Measurements from ENCODE around the gene MUC22.
"Not testable (repeated sequence)": the region's sequence is repeated elsewhere in the genome, so short reads cannot be mapped to it uniquely, and the experiment has no call there.

Gene MUC22

DNA sequence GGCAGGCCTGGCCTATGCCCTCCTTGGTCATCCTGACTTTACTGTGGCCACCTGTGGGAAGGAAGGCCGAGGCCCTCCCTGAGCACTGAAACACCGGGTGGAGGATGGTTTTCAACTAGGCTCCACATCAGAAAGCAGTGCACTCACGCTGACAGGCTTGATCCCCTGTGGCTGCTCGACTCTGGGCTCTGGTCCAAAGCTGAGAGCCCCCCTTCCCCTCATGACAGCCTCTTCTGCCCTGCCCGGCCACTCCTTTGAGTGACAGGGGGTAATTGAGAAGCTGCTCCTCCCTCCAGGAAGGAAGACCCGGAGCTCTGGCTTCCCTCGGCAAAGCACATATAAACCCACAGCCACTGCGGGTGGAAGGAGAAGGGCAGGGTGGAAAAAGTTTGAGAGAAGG, 43.6 kb downstream of the MUC22 start:
- TF ChIP-seq POLR2A (IDR thresholded peaks at IDR 0.05; ENCODE audit: low read depth, low read length) (no peak), POLR2AphosphoS5 (IDR thresholded peaks at IDR 0.05; ENCODE audit: low read depth, low read length) (no peak), TAF1 (IDR thresholded peaks at IDR 0.05; ENCODE audit: borderline replicate concordance, low read depth, low read length) (no peak)
- DNase-seq (ENCODE audit: insufficient read length): no peak
- no peak for FAIRE-seq

GRCh38 chr6:31055441-31055840, 45.2 kb downstream of the MUC22 start:
- DNase-seq (ENCODE audit: insufficient read length) (no peak), FAIRE-seq (no peak)
- TF ChIP-seq POLR2A (IDR thresholded peaks at IDR 0.05; ENCODE audit: low read depth, low read length): no peak
- no peak for TF ChIP-seq TAF1 (IDR thresholded peaks at IDR 0.05; ENCODE audit: borderline replicate concordance, low read depth, low read length)
- TF ChIP-seq POLR2AphosphoS5 (IDR thresholded peaks at IDR 0.05; ENCODE audit: low read depth, low read length): no peak

DNA sequence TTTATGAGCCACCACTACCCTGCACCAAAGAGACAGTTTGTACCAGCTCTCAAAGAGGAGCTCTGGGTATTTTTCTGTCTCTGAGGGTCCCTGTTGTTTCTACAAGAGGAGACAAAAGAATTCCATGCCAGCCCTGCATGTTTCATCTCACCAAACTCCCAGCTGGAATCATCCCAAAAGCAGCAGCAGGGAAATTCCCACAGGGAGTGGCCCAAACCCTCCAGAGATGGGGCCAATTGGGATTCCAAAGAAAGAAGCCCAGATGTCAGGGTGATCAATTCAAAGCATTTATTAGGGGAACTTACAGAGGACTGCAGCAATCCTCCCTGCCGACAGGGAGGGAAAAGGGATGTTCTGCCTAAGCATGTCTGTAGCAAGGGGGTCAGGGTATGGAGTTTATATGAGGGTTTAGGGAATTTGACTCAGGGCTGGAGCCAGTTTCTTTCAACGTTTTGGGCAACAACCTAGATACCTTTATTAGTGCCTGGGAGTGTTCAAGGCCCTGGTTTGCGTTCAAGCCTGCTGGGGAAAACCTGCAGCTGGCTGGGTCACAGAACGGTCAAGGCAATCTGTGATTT, 47.2 kb downstream of the MUC22 start:
- no peak for FAIRE-seq
- no peak for DNase-seq (ENCODE audit: insufficient read length)

DNA sequence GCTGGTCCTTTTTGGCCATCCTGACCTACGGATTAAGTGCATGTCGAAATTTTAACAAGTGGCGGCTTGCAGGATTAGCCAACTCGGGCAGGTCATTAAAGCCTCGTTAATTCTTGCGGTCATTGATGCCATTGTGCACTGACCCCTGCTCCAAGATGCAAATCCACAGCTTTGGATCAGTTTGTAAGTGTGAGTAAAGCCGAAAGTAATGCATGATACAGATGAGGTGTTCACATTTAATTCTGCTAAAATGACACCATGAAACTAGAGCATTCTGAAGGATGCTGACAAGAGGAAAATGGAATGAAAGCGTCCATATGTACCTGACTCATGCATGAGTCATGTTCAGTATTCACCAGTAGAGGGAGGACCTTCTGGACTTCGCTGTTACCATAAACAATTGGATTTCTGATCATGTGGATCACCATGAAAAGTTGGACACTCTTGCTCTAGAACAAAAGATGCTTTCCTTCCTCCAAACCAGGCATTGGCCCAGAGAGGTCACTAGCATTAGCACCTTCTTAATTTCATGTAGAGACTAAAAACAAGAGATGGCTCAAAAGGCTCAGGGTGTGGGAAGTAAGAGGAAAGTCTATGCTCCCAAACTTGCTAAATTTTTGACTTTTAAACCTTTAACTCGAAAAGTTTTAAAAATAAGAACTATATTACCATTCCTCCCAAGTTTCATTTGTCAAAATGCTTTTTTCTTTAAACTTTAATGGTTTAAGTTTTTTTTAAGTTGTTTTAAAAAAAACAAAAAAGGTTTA, 48.0 kb downstream of the MUC22 start:
- DNase-seq (ENCODE audit: insufficient read length) (no peak), FAIRE-seq (peak; percentile 54)
- TF ChIP-seq POLR2AphosphoS5 (IDR thresholded peaks at IDR 0.05; ENCODE audit: low read depth, low read length) (no peak), TAF1 (IDR thresholded peaks at IDR 0.05; ENCODE audit: borderline replicate concordance, low read depth, low read length) (no peak), POLR2A (IDR thresholded peaks at IDR 0.05; ENCODE audit: low read depth, low read length) (no peak)

More for the DNA sequence above, 47.2 kb downstream of the MUC22 start:
- no peak for TF ChIP-seq TAF1 (IDR thresholded peaks at IDR 0.05; ENCODE audit: borderline replicate concordance, low read depth, low read length)
- TF ChIP-seq POLR2A (IDR thresholded peaks at IDR 0.05; ENCODE audit: low read depth, low read length): no peak
- no peak for TF ChIP-seq POLR2AphosphoS5 (IDR thresholded peaks at IDR 0.05; ENCODE audit: low read depth, low read length)

- no peak for FAIRE-seq
- DNase-seq (ENCODE audit: insufficient read length): no peak
- no peak for TF ChIP-seq POLR2AphosphoS5 (IDR thresholded peaks at IDR 0.05; ENCODE audit: low read depth, low read length)
- TF ChIP-seq POLR2A (IDR thresholded peaks at IDR 0.05; ENCODE audit: low read depth, low read length): no peak
- no peak for TF ChIP-seq TAF1 (IDR thresholded peaks at IDR 0.05; ENCODE audit: borderline replicate concordance, low read depth, low read length)
Measured at GRCh38 chr6:31060145-31060544, 49.9 kb downstream of the MUC22 start.

DNA sequence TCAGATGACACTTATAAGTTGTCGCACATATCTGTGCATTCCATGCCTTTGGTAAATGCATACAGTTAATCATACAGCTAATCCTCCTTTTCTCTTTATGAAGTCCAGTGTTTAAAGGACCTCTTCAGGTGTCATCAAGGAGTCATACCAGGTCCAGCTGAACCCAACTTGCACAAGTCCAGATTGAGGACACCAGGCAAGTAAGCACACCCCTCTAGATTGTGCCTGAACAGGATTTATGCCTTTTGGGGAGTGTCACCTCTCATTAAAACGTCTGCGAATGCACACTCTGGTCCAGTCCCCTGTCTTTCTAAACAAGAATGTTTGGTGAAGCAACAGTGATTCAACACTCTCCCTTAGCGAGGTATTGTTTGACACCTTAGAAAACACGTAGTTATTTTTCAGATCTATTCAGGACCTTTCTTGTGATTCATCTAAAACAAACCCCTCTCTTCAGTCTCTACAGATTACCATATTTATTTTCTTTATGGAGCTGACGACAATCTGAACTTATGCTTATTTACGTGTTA, 53.7 kb downstream of the MUC22 start:
- FAIRE-seq (no peak), DNase-seq (ENCODE audit: insufficient read length) (no peak)
- TF ChIP-seq TAF1 (IDR thresholded peaks at IDR 0.05; ENCODE audit: borderline replicate concordance, low read depth, low read length) (no peak), POLR2A (IDR thresholded peaks at IDR 0.05; ENCODE audit: low read depth, low read length) (no peak), POLR2AphosphoS5 (IDR thresholded peaks at IDR 0.05; ENCODE audit: low read depth, low read length) (no peak)

GRCh38 chr6:31065556-31065955, 55.3 kb downstream of the MUC22 start:
- DNase-seq (ENCODE audit: insufficient read length) (no peak), FAIRE-seq (no peak)
- TF ChIP-seq POLR2A (IDR thresholded peaks at IDR 0.05; ENCODE audit: low read depth, low read length) (no peak), POLR2AphosphoS5 (IDR thresholded peaks at IDR 0.05; ENCODE audit: low read depth, low read length) (no peak), TAF1 (IDR thresholded peaks at IDR 0.05; ENCODE audit: borderline replicate concordance, low read depth, low read length) (no peak)

GRCh38 chr6:31067028-31067427, 56.8 kb downstream of the MUC22 start:
- not testable (repeated sequence) for FAIRE-seq; DNase-seq (ENCODE audit: insufficient read length)

DNA sequence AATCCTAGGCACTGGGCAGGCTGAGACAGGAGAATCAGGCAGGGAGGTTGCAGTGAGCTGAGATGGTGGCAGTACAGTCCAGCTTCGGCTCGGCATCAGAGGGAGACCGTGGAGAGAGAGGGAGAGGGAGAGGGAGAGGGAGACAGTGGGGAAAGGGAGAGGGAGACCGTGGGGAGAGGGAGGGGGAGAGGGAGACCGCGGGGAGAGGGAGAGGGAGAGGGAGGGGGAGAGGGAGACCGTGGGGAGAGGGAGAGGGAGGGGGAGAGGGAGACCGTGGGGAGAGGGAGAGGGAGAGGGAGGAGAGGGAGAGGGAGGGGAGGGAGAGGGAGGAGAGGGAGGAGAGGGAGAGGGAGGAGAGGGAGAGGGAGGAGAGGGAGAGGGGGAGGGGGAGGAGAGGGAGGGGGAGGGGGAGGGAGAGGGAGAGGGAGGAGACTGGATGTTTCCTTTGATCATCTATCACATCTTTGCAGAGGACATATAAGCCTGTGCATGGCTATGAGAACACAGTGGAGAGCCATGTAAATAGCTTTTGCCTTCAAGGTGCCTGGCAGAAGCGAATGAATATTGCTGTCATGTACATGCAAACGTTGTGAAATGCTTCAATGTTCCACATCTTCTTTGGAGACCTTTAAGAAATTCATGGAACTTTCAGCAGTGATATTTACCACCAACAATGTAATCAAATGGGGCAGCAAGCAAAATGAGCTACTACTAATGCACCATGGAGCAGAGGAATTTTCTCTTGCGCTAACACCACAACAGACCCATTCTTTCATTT, 57.8 kb downstream of the MUC22 start:
- not testable (repeated sequence) for DNase-seq (ENCODE audit: insufficient read length); FAIRE-seq

GRCh38 chr6:31068669-31069340, 58.5 kb downstream of the MUC22 start:
- DNase-seq (ENCODE audit: insufficient read length) (peak; percentile 44), FAIRE-seq (peak; percentile 83)
- no peak for TF ChIP-seq POLR2A (IDR thresholded peaks at IDR 0.05; ENCODE audit: low read depth, low read length)
- TF ChIP-seq TAF1 (IDR thresholded peaks at IDR 0.05; ENCODE audit: borderline replicate concordance, low read depth, low read length): no peak
- TF ChIP-seq POLR2AphosphoS5 (IDR thresholded peaks at IDR 0.05; ENCODE audit: low read depth, low read length): no peak

GRCh38 chr6:31070711-31071197, 60.5 kb downstream of the MUC22 start:
- peak; percentile 61 for FAIRE-seq
- TF ChIP-seq TAF1 (IDR thresholded peaks at IDR 0.05; ENCODE audit: borderline replicate concordance, low read depth, low read length) (no peak), POLR2AphosphoS5 (IDR thresholded peaks at IDR 0.05; ENCODE audit: low read depth, low read length) (no peak), POLR2A (IDR thresholded peaks at IDR 0.05; ENCODE audit: low read depth, low read length) (no peak)
- no peak for DNase-seq (ENCODE audit: insufficient read length)
